ENCODE data around the gene MYBPC3. TPM values are rescaled to one million over a fixed set of nuclear protein-coding genes. Genes with fewer than 3 reads are reported as not detected.

MYBPC3 gene
- total and polyA plus RNA-seq, 2 donors (not counting 3 experiments of a cell fraction or from before 2014, with no cell fraction given) = not detected

- Histone ChIP-seq H3K4me1 (ENCODE audit: control insufficient read depth, extremely low read depth, insufficient read depth, low read length) (no peaks in the 10 kb centered on the region), H3K4me3 (replicated peaks in 1 of 3; ENCODE audit: insufficient read depth in 1 of 3, low read depth in 1 of 3, low read length in 3 of 3) (no peak overlapping the region), H3K79me2 (ENCODE audit: control insufficient read depth, insufficient read depth, low read length) (no peaks in the 10 kb centered on the region), H3K27ac (ENCODE audit: insufficient read depth, low read depth, low read length) (no peak overlapping the region), H3K9ac (replicated peaks; ENCODE audit: extremely low read depth, insufficient read depth, low read length) (no peak overlapping the region), H3K27me3 (ENCODE audit: control insufficient read depth in 2 of 2, insufficient read depth in 2 of 2, low read length in 2 of 2) (no peaks in the 10 kb centered on the region), H3K9me3 (replicated peaks; ENCODE audit: control insufficient read depth, insufficient read depth, low read length) (no peaks in the 10 kb centered on the region), H2AFZ (ENCODE audit: low read depth, low read length) (no peak overlapping the region), H3K4me2 (ENCODE audit: insufficient read depth, low read length) (no peak overlapping the region), H3K9me1 (replicated peaks; ENCODE audit: control insufficient read depth, extremely low read depth, insufficient read depth, low read length) (no peaks in the 10 kb centered on the region), H3K36me3 (ENCODE audit: control insufficient read depth in 2 of 2, extremely low read depth in 1 of 2, insufficient read depth in 2 of 2, low read length in 2 of 2) (no peaks in the 10 kb centered on the region), H4K20me1 (replicated peaks; ENCODE audit: control insufficient read depth, extremely low read depth, insufficient read depth, low read length) (no peaks in the 10 kb centered on the region)
- POLR2A ChIA-PET = no interaction called here
- dilution Hi-C loops (cut with MboI; ENCODE audit: extremely low pct_ligation_motif_present, low sequenced_read_pairs) = no loop called here
- CTCF ChIA-PET = interaction anchor here (1.1 to 1.5 kb wide), 2 partner anchors 130 to 171 kb away, joined by 3 read pairs; no protein-coding TSS in a partner anchor
- no peak for DNase-seq (ENCODE audit: low read depth, low spot score)
- intact Hi-C loops (cut with micrococcal nuclease) = no loop called here
- no peak for FAIRE-seq
- BruUV-seq (replicated peaks) = no TSS peak
- TF ChIP-seq GATA2 (IDR thresholded peaks at IDR 0.05; ENCODE audit: insufficient read depth, insufficient read length, low read depth, low read length) = no peak
- no peak for TF ChIP-seq MAX (IDR thresholded peaks at IDR 0.05; ENCODE audit: insufficient read depth, insufficient read length)
- TF ChIP-seq MYC (IDR thresholded peaks at IDR 0.05; ENCODE audit: low read depth, low read length) = no peak
- TF ChIP-seq FOS (IDR thresholded peaks at IDR 0.05; ENCODE audit: borderline replicate concordance, insufficient read depth, low read length) = no peak
- TF ChIP-seq POLR2A (IDR thresholded peaks at IDR 0.05; ENCODE audit: low read depth, low read length) = no peak
- TF ChIP-seq CTCF (IDR thresholded peaks at IDR 0.05; ENCODE audit: extremely low read depth in 1 of 2, insufficient read depth in 1 of 2, low read depth in 1 of 2, low read length in 2 of 2) = no peak
- no peak for TF ChIP-seq JUN (IDR thresholded peaks at IDR 0.05; ENCODE audit: borderline replicate concordance, insufficient read depth, insufficient read length, low read depth)
These were observed 2.2 kb downstream of the MYBPC3 start for GRCh38 chr11:47350315-47350714.

Data from endothelial cell of umbilical vein (primary cell).